HG02973 (cell line): Measurements from ENCODE around the gene LBP.
"Not testable (repeated sequence)": the region's sequence is repeated elsewhere in the genome, so short reads cannot be mapped to it uniquely, and the experiment has no call there.

Source experiments
- ATAC-seq: cut with Tn5 transposase; IDR thresholded peaks from one replicate; pipeline ENCODE4 v1.9.1; 2021; ENCODE audit warnings: moderate library complexity; ENCODE audit not compliant: unreplicated experiment

Gene LBP, protein sequence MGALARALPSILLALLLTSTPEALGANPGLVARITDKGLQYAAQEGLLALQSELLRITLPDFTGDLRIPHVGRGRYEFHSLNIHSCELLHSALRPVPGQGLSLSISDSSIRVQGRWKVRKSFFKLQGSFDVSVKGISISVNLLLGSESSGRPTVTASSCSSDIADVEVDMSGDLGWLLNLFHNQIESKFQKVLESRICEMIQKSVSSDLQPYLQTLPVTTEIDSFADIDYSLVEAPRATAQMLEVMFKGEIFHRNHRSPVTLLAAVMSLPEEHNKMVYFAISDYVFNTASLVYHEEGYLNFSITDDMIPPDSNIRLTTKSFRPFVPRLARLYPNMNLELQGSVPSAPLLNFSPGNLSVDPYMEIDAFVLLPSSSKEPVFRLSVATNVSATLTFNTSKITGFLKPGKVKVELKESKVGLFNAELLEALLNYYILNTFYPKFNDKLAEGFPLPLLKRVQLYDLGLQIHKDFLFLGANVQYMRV

GRCh38 chr20:38346247-38346651 is at the start of gene LBP:
Gene LBP (plus strand): TSS chr20:38346482. CDS start chr20:38346517, 35 bp downstream.
- ATAC-seq, result no peak

DNA sequence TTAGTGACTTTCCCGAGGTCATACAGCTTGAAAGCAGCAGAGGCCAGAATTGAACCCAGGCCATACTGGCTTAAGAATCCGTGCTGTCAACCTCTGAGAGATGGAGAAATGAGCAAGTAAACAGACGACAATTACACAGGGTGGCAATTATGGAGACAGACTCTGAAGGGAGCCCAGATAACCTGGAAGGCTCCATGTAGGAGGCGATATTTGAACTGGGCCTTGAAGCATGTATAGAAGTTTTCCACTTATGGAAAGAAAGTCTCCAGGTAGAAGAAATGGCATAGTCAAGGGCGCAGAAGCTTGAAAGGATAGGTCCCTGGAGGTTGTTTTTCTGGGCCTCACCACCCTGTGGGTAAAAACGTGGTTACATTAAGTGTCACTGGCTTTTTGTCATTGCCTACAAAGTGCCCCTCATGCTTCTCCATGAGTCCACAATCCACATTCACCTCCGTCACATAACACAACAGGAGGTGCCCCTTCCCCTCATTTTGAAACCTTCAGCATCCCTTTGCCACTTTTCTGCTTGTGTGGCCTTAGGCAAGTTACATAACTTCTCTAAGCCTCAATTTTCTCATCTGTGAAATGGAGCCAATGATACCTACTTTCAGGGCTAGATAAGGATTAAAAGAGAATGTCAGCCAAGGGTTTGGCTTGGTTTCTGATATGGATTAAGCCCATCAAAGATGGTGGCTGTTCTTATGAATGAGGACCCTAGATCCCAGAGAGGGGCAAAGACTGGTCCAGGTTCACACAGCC is 48.2 kb upstream of the LBP start:
- no peak for ATAC-seq

DNA sequence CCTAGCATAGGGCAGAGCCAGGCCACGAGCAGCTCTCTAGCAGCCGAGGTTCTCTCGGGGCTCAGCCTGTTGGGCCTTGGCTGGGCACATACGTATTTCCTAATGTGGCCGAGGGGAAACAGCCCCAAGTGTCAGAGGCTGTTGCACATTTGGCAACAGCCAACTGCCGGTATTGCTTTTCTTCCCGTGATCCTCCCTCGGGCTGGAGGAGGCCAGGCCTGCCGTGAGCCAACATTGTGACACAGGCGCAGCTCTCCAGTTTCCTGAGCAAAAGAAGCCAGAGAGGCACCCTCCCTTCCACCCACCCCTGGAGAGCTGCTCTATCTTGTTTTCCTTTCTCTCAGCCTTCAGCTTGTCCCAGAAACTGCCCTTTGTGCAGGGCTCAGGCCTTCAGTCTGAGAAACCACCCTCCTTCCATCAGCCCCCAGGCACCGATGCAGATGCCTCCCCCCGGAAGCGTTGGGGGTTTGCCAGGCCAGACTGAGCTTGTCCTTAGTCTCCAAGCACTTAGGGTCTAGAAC is 47.5 kb upstream of the LBP start:
- ATAC-seq, result no peak

DNA sequence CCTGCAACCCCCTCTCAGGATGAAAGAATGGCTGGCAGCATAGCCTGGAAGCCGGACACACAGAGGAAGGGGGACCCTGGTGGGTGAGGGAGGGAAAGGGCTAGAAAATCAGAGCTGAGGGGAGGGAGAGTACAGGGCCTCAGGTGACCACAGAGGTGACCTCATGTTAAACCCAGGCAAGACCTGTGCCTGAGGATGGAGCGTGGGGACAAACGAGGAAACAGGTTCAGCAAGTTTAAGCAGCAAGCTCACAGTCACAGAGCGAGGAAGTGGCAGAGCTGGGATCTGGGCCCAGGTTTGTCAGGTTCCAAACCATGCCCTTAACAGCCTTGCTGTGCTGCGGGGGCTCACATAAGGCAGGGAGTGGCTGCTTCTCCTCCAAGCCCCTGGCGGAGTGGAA is 46.3 kb upstream of the LBP start:
- ATAC-seq, result no peak

DNA sequence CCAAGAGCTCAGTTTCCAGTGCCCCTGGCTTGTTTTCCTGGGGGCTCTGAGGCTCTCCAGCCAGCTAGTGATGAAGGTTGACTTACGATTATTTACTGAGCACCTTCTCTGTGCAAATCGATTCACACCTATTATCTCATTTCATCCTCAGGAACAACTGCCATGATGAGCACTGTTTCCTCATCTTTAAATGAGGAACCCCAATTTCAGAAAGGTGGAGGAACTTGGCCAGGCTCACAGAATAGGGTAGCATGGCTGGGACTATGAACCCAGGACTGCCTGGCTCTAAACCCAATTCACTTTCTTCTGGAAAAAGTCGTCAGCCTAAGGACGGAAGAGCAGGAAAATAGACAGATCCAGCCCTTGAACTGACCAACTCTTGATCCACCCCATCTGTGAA is 45.8 kb upstream of the LBP start:
- ATAC-seq, result no peak

DNA sequence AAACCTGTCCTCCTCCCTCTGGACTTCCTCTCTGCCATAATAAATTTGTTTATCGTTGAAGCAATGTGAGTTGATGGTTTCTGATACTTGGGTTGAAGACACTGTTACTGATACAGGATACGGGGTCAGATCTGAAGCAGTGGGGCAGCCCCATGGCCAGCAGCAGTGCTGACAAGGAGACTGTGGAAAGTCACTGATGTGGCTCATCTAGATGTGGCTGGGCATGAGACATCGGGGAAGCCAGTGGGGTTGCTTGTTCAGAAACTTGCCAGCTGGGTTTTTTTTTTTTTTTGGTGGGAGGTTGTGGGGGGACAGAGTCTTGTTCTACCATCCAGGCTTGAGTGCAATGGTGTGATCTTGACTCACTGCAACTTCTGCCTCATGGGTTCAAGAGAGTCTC is 45.0 kb upstream of the LBP start:
- no peak for ATAC-seq

DNA sequence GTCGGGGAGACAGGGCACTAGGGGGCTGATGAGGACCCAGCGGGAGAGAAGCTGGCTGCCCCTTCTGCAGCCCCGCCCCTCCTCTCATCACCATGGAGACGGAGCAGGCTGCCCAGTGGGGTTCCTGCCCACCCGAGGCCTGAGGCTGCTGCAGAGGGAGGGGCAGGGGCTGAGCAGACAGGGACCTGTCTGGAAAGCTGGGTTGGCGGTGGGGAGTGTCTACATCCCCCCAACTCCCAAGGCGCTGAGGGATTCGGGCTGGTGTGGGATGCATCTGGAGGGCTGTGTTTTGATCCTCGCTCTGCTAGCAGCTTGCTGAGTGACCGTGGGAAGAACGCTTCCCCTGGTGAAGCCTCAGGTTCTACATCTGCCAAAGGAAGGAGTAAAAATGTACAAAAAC is 43.5 kb upstream of the LBP start:
- ATAC-seq, result no peak

- no peak for ATAC-seq
These were observed 42.3 kb upstream of the LBP start, which contains the start of gene BPI for GRCh38 chr20:38303908-38304379. Gene BPI (plus strand): TSS chr20:38304156. CDS start chr20:38304224, 68 bp downstream.

DNA sequence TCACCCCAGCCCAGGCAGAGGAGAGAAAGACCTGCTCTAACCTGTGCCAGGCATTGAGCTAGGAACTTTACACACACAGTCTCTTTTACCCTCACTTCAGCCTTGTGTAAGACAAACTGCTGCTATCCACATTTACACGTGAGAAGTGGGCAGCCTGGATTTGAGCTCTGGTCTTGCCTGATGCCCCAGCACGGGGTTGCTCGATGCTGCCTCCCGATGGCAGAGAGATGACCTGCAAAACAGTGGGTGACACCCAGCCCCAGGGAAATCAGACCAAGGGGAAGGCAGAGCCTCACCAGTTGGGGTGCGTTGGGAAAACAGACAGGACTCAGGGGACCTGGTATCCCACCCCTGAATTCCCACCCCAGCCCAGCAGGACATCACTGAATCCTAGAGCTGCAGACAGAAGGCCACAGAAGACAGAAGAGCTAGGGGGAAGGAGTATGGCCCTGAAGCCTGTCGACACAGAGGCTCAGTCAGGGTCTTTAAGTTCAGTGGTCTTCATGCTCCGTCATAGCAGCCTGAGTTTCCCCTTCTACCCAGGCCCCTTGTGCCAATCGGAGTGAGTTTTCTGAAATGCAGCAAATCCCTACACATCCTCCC is 41.3 kb upstream of the LBP start:
- no peak for ATAC-seq

DNA sequence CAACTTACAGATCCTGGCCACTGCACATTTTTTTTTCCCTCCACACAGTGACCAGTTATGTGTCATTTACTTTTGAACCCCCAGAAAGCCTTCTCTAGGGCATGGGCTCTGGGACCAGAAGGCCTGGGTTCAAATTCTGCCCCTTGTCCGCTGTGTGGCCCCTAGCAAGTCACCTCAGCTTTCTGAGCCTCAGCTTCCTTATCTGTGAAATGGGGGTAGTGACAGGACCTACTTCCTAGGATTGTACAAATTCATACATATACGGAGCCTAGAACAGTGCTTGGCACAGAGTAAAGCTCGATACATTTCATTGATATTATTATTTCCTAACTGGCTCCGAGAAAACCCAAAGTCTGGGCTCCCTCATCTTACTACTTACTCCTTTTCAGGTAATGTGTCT is 40.7 kb upstream of the LBP start:
- ATAC-seq, result no peak

- no peak for ATAC-seq
These were observed 39.9 kb upstream of the LBP start for GRCh38 chr20:38306379-38306778.

GRCh38 chr20:38307371-38308046 is 38.8 kb upstream of the LBP start:
- no peak for ATAC-seq

DNA sequence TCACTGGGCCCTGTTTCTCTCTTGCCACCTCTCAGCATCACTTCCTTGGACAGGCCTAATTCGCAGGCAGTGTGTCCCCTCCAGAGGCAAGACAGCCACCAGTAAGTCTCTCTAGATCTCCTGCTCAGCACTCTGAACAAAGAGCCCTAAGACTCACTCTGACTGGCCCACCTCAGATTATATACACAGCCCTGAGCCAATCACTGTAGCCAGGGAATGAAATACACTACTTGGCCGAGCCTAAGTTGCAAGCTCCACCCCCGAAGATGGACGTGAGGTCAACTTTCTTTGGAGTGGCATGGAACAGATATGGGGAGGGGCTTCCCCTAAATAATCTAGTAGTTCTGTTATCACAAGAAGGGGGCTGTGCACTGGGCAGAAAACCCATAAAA is 38.2 kb upstream of the LBP start:
- no peak for ATAC-seq

- no peak for ATAC-seq
These were observed 37.8 kb upstream of the LBP start for GRCh38 chr20:38308447-38308846.

DNA sequence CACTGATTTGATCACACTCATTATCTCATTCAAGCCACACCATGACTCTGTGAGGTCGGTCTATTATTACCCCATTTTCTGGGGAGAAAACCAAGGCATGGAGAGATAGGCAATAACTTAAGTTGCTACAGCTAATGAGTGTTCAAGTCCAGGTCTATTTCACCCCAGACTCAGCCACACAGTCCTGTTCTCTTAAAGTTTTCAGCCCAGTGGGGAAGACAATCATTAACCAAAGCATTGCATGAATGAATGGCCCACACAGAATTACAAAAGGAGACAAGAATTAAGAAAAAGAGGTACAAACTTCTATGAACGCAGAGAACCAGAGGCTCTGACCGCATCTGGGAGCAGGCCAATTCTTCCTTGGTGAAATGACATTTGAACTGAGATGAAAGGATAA is 35.2 kb upstream of the LBP start:
- ATAC-seq, result no peak

DNA sequence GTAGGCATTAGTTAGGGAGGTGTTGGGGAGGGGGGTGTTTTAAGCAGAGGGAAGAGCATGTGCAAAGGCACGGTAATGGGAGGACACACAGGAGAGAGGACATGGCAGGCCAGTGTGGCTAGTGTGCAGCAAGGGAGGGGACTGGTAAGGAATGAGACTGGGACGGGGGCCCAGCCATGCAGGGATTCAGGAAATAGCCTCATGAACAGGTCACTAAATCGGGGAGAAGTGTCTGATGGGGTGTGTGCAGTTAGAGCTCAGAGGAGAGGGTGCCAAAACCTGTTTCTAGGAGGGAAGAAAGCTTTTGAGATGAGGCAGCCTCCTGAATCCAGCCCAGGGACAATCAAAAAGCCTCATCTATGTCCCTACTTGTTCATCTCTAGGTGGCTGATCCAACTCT is 34.8 kb upstream of the LBP start:
- ATAC-seq, result no peak

DNA sequence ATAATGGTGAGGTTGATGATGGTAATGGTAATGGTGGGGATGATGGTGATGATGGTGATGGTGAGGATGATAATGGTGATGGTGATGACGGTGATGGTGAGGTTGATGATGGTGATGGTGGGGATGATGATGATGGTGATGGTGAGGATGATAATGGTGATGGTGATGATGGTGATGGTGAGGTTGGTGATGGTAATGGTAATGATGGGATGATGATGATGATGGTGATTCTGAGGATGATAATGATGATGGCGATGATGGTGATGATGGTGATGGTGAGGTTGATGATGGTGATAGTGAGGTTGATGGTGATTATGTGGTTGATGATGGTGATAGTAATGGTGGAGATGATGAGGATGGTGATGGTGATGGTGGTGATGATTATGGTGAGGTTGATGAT is 32.6 kb upstream of the LBP start:
- ATAC-seq, result no peak

- ATAC-seq, result not testable (repeated sequence)
These were observed 31.9 kb upstream of the LBP start for GRCh38 chr20:38314350-38314749.

- ATAC-seq, result no peak
These were observed 30.9 kb upstream of the LBP start for GRCh38 chr20:38315290-38315966.

DNA sequence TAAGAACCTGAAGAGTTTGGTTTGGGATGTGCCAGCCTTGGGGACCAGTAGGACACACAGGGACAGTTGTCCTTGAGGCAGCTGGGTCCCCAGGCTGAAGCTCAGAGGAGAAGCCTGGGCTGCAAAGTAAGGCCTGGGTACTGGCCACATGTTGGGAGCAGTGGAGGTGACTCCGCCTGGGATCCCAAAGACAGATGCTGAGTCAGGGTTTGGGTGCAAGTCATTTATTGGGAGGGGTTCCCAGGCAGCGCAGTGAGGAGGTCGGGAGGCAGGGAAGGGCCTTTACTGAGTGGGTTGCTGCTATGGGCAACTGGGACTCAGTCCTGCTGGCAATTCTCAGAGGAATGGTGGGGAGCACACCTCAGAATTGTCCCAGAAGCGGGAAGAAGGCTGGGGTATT is 29.9 kb upstream of the LBP start:
- ATAC-seq, result no peak
